Fibroblast of lung (primary cell): ENCODE results near the gene EBPL.

Experiments used
- CTCF ChIP-seq, 2 donors: IDR thresholded peaks in 1 of 2; conservative IDR thresholded peaks in 1 of 2; 1 replicate in 1 of 2; 2 replicates in 1 of 2; pipeline ENCODE4 v1.5.1; 2011 to 2012; ENCODE audit warnings: low read length in 2 of 2, control low read depth in 1 of 2, inconsistent platforms in 1 of 2, low read depth in 1 of 2, mild to moderate bottlenecking in 1 of 2
- EZH2 ChIP-seq: IDR thresholded peaks from 2 replicates; pipeline ENCODE4 v1.5.1; 2012; ENCODE audit warnings: low read length, control low read depth, mild to moderate bottlenecking; ENCODE audit errors: missing control alignments

GRCh38 chr13:49740870-49741269 lies 49.6 kb upstream of the EBPL start:
- TF ChIP-seq CTCF (conservative IDR thresholded peaks at IDR 0.05 in 1 of 2, IDR thresholded peaks at IDR 0.05 in 1 of 2; ENCODE audit: low read depth in 1 of 2, low read length in 2 of 2) (no peak), EZH2 (no peak)
